Endothelial cell of umbilical vein (primary cell): ENCODE results near the gene MROH7. TPM values are rescaled to one million over a fixed set of nuclear protein-coding genes. Genes with fewer than 3 reads are reported as not detected.

Experiments
- BruUV-seq: library from RNA; stranded (reverse); fragments of 400-500 nt; replicated peaks from 2 replicates; lab custom pipeline; 2021; lab: Mats Ljungman, UMichigan
- CTCF ChIA-PET: fragments of 300-600, 350-600 bp; sonication (Branson Sonifier 250); formaldehyde crosslinking; loops from one replicate; lab custom pipeline; 2021; ENCODE audit warnings: antibody characterized with exemption, inconsistent platforms; lab: Charles Lee
- POLR2A ChIA-PET: fragments of 300-600, 350-600 bp; sonication (Branson Sonifier 250); formaldehyde crosslinking; loops from one replicate; lab custom pipeline; 2021; ENCODE audit warnings: antibody characterized with exemption, inconsistent platforms; lab: Charles Lee
- DNase-seq: peaks from one replicate; pipeline ENCODE4 v3.0.0-alpha.2; 2011; ENCODE audit warnings: low read depth, low spot score
- FAIRE-seq: peaks from 2 replicates; lab custom pipeline; 2011; peaks lifted over from hg19 to GRCh38; lab: Jason Lieb, UNC
- H2AFZ ChIP-seq: 2 replicates; pipeline ENCODE4 v1.6.0; 2012; ENCODE audit warnings: low read depth, low read length, control low read depth, inconsistent platforms
- H3K27ac ChIP-seq: 2 replicates; pipeline ENCODE4 v1.5.1; 2011; ENCODE audit warnings: low read depth, mild to moderate bottlenecking, control low read depth, low read length, moderate library complexity; ENCODE audit not compliant: insufficient read depth
- H3K27me3 ChIP-seq, 2 experiments: 2 replicates each; pipeline versions ENCODE4 v1.6.0 to v1.6.1; 2011; ENCODE audit warnings: low read length in 2 of 2, mixed read lengths in 1 of 2; ENCODE audit not compliant: control insufficient read depth in 2 of 2, insufficient read depth in 2 of 2
- H3K36me3 ChIP-seq, 2 experiments: 2 replicates in 1 of 2; 3 replicates in 1 of 2; pipeline ENCODE4 v1.5.1; 2011; ENCODE audit warnings: low read length in 2 of 2, mild to moderate bottlenecking in 1 of 2, moderate library complexity in 1 of 2; ENCODE audit not compliant: control insufficient read depth in 2 of 2, insufficient read depth in 2 of 2; ENCODE audit errors: extremely low read depth in 1 of 2
- H3K4me1 ChIP-seq: 3 replicates; pipeline ENCODE4 v1.5.1; 2011; ENCODE audit warnings: mild to moderate bottlenecking, low read length; ENCODE audit not compliant: control insufficient read depth, insufficient read depth; ENCODE audit errors: extremely low read depth
- H3K4me2 ChIP-seq: 2 replicates; pipeline ENCODE4 v1.6.1; 2011; ENCODE audit warnings: low read length, control low read depth, mixed read lengths; ENCODE audit not compliant: insufficient read depth
- H3K4me3 ChIP-seq, 3 experiments: fragments of 200-600 bp in 1 of 3; sonication (generic), shearing (Covaris generic) in 1 of 3; replicated peaks in 1 of 3; 2 replicates each; pipeline ENCODE4 v1.5.1; 2011 to 2016; ENCODE audit warnings: control low read depth in 3 of 3, low read length in 3 of 3, mild to moderate bottlenecking in 2 of 3, inconsistent platforms in 1 of 3, low read depth in 1 of 3, moderate library complexity in 1 of 3; ENCODE audit not compliant: insufficient read depth in 1 of 3
- H3K79me2 ChIP-seq: 2 replicates; pipeline ENCODE4 v1.6.0; 2012; ENCODE audit warnings: low read length, inconsistent platforms; ENCODE audit not compliant: control insufficient read depth, insufficient read depth
- H3K9ac ChIP-seq: replicated peaks from 2 replicates; pipeline ENCODE3; 2011; ENCODE audit warnings: low read length, control low read depth; ENCODE audit not compliant: insufficient read depth; ENCODE audit errors: extremely low read depth
- H3K9me1 ChIP-seq: replicated peaks from 3 replicates; pipeline ENCODE4 v1.6.0; 2011; ENCODE audit warnings: mild to moderate bottlenecking, low read length; ENCODE audit not compliant: control insufficient read depth, insufficient read depth; ENCODE audit errors: extremely low read depth
- H3K9me3 ChIP-seq: replicated peaks from 2 replicates; pipeline ENCODE4 v1.5.1; 2012; ENCODE audit warnings: low read length, inconsistent platforms; ENCODE audit not compliant: control insufficient read depth, insufficient read depth
- H4K20me1 ChIP-seq: replicated peaks from 2 replicates; pipeline ENCODE3; 2011; ENCODE audit warnings: mild to moderate bottlenecking, low read length; ENCODE audit not compliant: control insufficient read depth, insufficient read depth; ENCODE audit errors: extremely low read depth
- CTCF ChIP-seq, 2 donors: IDR thresholded peaks; 1 replicate in 1 of 2; 2 replicates in 1 of 2; pipeline ENCODE4 v1.5.1; 2011; ENCODE audit warnings: low read length in 2 of 2, mild to moderate bottlenecking in 2 of 2, moderate library complexity in 2 of 2, control low read depth in 1 of 2, inconsistent platforms in 1 of 2, low read depth in 1 of 2; ENCODE audit not compliant: insufficient read depth in 1 of 2; ENCODE audit errors: extremely low read depth in 1 of 2
- EZH2 ChIP-seq: IDR thresholded peaks from 2 replicates; pipeline ENCODE4 v1.6.1; 2012; ENCODE audit warnings: borderline replicate concordance, low read depth, mild to moderate bottlenecking, moderate library complexity, low read length, inconsistent platforms; ENCODE audit not compliant: severe bottlenecking
- FOS ChIP-seq: IDR thresholded peaks from 2 replicates; pipeline ENCODE4 v1.6.1; 2011; ENCODE audit warnings: mild to moderate bottlenecking, low read length, moderate library complexity, borderline replicate concordance; ENCODE audit not compliant: insufficient read depth
- GATA2 ChIP-seq: IDR thresholded peaks from 2 replicates; pipeline ENCODE4 v1.7.0; 2011; ENCODE audit warnings: low read depth, mild to moderate bottlenecking, moderate library complexity, mixed read lengths, low read length; ENCODE audit not compliant: insufficient read length, insufficient read depth
- JUN ChIP-seq: IDR thresholded peaks from 2 replicates; pipeline ENCODE4 v1.6.1; 2011; ENCODE audit warnings: borderline replicate concordance, low read depth; ENCODE audit not compliant: insufficient read length, insufficient read depth
- MAX ChIP-seq: IDR thresholded peaks from 2 replicates; pipeline ENCODE4 v1.6.1; 2011; ENCODE audit not compliant: insufficient read depth, insufficient read length
- MYC ChIP-seq: IDR thresholded peaks from one replicate; pipeline ENCODE4 v1.6.1; 2011; ENCODE audit warnings: mild to moderate bottlenecking, low read depth, low read length
- POLR2A ChIP-seq: IDR thresholded peaks from 2 replicates; pipeline ENCODE4 v1.6.1; 2012; ENCODE audit warnings: low read depth, mild to moderate bottlenecking, control low read depth, low read length
- POLR2AphosphoS5 ChIP-seq: IDR thresholded peaks from 2 replicates; pipeline ENCODE4 v1.6.1; 2012; ENCODE audit warnings: low read depth, mild to moderate bottlenecking, control low read depth, low read length, moderate library complexity; ENCODE audit not compliant: insufficient read depth
- dilution Hi-C: fragments of 300-500 bp; cut with MboI; formaldehyde crosslinking; loops from one replicate; pipeline ENCODE4 v1.15.0; 2019; ENCODE audit warnings: low sequenced_read_pairs; ENCODE audit not compliant: extremely low pct_ligation_motif_present
- intact Hi-C: fragments of 100-400 bp; cut with micrococcal nuclease; formaldehyde crosslinking; loops from one replicate; pipeline ENCODE4 v1.10.0; 2022
- polyA plus RNA-seq, 4 experiments: library from polyadenylated mRNA; depleted of rRNA in 3 of 4; stranded (reverse) in 3 of 4; unstranded in 1 of 4; fragments of >200 nt; gene quantifications; 2 replicates each; pipeline versions ENCODE4 v1.2.1 to v1.2.3, GENCODE V29; 2011 to 2012; ENCODE audit warnings: missing spikeins in 1 of 4
- total RNA-seq: library from RNA; stranded (reverse); gene quantifications from 2 replicates; pipeline ENCODE4 v1.2.3, GENCODE V29; 2021

Gene MROH7
- total and polyA plus RNA-seq, 2 donors (not counting 3 experiments of a cell fraction or from before 2014, with no cell fraction given), result 0.06 to 0.24 TPM

GRCh38 chr1:54651608-54652007, 10.0 kb downstream of the MROH7 start:
- no peak overlapping the region for H3K27ac ChIP-seq
- ChIA-PET CTCF (no interaction called here), POLR2A (no interaction called here)
- H3K9me3 ChIP-seq, result no peaks in the 10 kb centered on the region
- peaks cover 0 to 14% of the 10 kb centered on the region in 2 experiments for H3K27me3 ChIP-seq
- no peak overlapping the region for H3K4me2 ChIP-seq
- dilution Hi-C loops (no loop called here), intact Hi-C loops (no loop called here)
- no TSS peak for BruUV-seq
- H3K4me1 ChIP-seq, result no peaks in the 10 kb centered on the region
- no peaks in the 10 kb centered on the region for H3K79me2 ChIP-seq
- H4K20me1 ChIP-seq, result no peaks in the 10 kb centered on the region
- FAIRE-seq (no peak), DNase-seq (no peak)
- H2AFZ ChIP-seq, result no peak overlapping the region
- H3K36me3 ChIP-seq, result no peaks in the 10 kb centered on the region
- no peak overlapping the region for H3K4me3 ChIP-seq
- no peak for TF ChIP-seq GATA2
- no peak for TF ChIP-seq POLR2A
- no peak for TF ChIP-seq MYC
- no peak for TF ChIP-seq FOS
- no peak for TF ChIP-seq CTCF (IDR thresholded peaks at IDR 0.05; ENCODE audit: extremely low read depth in 1 of 2, insufficient read depth in 1 of 2, low read depth in 1 of 2, low read length in 2 of 2)
- TF ChIP-seq POLR2AphosphoS5, result no peak
- no peak for TF ChIP-seq JUN
- no peak overlapping the region for H3K9ac ChIP-seq
- H3K9me1 ChIP-seq, result no peaks in the 10 kb centered on the region

GRCh38 chr1:54652168-54652567, 10.6 kb downstream of the MROH7 start:
- no peak overlapping the region for H3K9ac ChIP-seq
- no peaks in the 10 kb centered on the region for H3K36me3 ChIP-seq
- H3K4me3 ChIP-seq, result no peak overlapping the region
- DNase-seq, result no peak
- H3K27ac ChIP-seq, result no peak overlapping the region
- dilution Hi-C loops, result no loop called here
- CTCF ChIA-PET, result no interaction called here
- no peak overlapping the region for H2AFZ ChIP-seq
- H3K79me2 ChIP-seq, result no peaks in the 10 kb centered on the region
- POLR2A ChIA-PET, result no interaction called here
- H3K4me2 ChIP-seq, result no peak overlapping the region
- H3K4me1 ChIP-seq, result no peaks in the 10 kb centered on the region
- BruUV-seq, result no TSS peak
- intact Hi-C loops, result no loop called here
- FAIRE-seq, result no peak
- H4K20me1 ChIP-seq, result no peaks in the 10 kb centered on the region
- no peaks in the 10 kb centered on the region for H3K9me3 ChIP-seq
- TF ChIP-seq EZH2 (no peak), MAX (no peak), POLR2AphosphoS5 (no peak), JUN (no peak), GATA2 (no peak), FOS (no peak), CTCF (IDR thresholded peaks at IDR 0.05; ENCODE audit: extremely low read depth in 1 of 2, insufficient read depth in 1 of 2, low read depth in 1 of 2, low read length in 2 of 2) (no peak), POLR2A (no peak), MYC (no peak)
- H3K27me3 ChIP-seq, result peaks cover 0 to 14% of the 10 kb centered on the region in 2 experiments
- no peaks in the 10 kb centered on the region for H3K9me1 ChIP-seq
